HCT116 (cell line): ENCODE results near the gene LIPH. TPM values are rescaled to one million over a fixed set of nuclear protein-coding genes. Genes with fewer than 3 reads are reported as not detected.
A peak's percentile ranks its signal among the peaks of the same experiment; 100 is the strongest.

ENCODE experiments used
- ATAC-seq: fragments of 200-7000 bp; cut with Tn5 transposase; 2 replicates; pipeline ENCODE4 v1.9.1; 2020; ENCODE audit warnings: mild to moderate bottlenecking, moderate library complexity
- BruUV-seq: library from RNA; stranded (reverse); fragments of 400-500 nt; replicated peaks from 2 replicates; lab custom pipeline; 2021; lab: Mats Ljungman, UMichigan
- CTCF ChIA-PET: fragments of 300-600 bp; sonication (Branson Sonifier 250); formaldehyde crosslinking; loops from one replicate; lab custom pipeline; 2021; ENCODE audit warnings: antibody characterized with exemption; lab: Charles Lee
- POLR2A ChIA-PET: fragments of 300-600, 350-600 bp; sonication (Branson Sonifier 250); formaldehyde crosslinking; loops from one replicate; lab custom pipeline; 2021; ENCODE audit warnings: antibody characterized with exemption; lab: Charles Lee
- RAD21 ChIA-PET, 2 experiments: fragments of 300-600 bp; sonication (Branson Sonifier 250); formaldehyde crosslinking; loops; one replicate each; lab custom pipeline; 2023; ENCODE audit warnings: low total read pairs in 2 of 2; ENCODE audit not compliant: uncharacterized antibody in 2 of 2, unreplicated experiment in 2 of 2, low non-redundant PET in 1 of 2; lab: Charles Lee
- DNase-seq: peaks from one replicate; pipeline ENCODE4 v3.0.0-alpha.2; 2010; ENCODE audit warnings: low read depth, low spot score
- H2AFZ ChIP-seq: fragments of 200-600 bp; shearing (Covaris generic), sonication (generic); 2 replicates; pipeline ENCODE4 v1.6.1; 2017; ENCODE audit warnings: low read depth, mixed run types, mixed read lengths, antibody characterized with exemption, low read length; ENCODE audit not compliant: poor library complexity, severe bottlenecking
- H3K27ac ChIP-seq: 2 replicates; pipeline ENCODE4 v1.5.1; 2012; ENCODE audit warnings: low read depth, low read length
- H3K27me3 ChIP-seq: fragments of 200-600 bp; sonication (generic); 2 replicates; pipeline ENCODE4 v1.6.1; 2016; ENCODE audit warnings: mixed run types, low read length, mixed read lengths; ENCODE audit not compliant: insufficient read depth
- H3K36me3 ChIP-seq, 2 experiments: fragments of 200-500 bp in 1 of 2; fragments of 200-600 bp in 1 of 2; sonication (Bioruptor generic) in 1 of 2; sonication (generic) in 1 of 2; 2 replicates each; pipeline versions ENCODE4 v1.5.1 to v1.6.1; 2014 to 2016; ENCODE audit warnings: low read length in 2 of 2, inconsistent platforms in 1 of 2, mixed read lengths in 1 of 2, mixed run types in 1 of 2; ENCODE audit not compliant: insufficient read depth in 2 of 2, control insufficient read depth in 1 of 2
- H3K4me1 ChIP-seq, 2 experiments: fragments of 200-600 bp in 1 of 2; sonication (generic) in 1 of 2; 2 replicates each; pipeline versions ENCODE4 v1.5.1 to v1.6.1; 2012 to 2017; ENCODE audit warnings: low read length in 2 of 2, inconsistent platforms in 1 of 2, mild to moderate bottlenecking in 1 of 2, mixed read lengths in 1 of 2, mixed run types in 1 of 2, moderate library complexity in 1 of 2; ENCODE audit not compliant: insufficient read depth in 2 of 2, control insufficient read depth in 1 of 2
- H3K4me2 ChIP-seq: fragments of 200-600 bp; sonication (generic); 2 replicates; pipeline ENCODE4 v1.6.1; 2017; ENCODE audit warnings: mixed run types, low read length, mixed read lengths
- H3K4me3 ChIP-seq, 2 experiments: fragments of 200-600 bp in 1 of 2; sonication (generic) in 1 of 2; replicated peaks in 1 of 2; 2 replicates each; pipeline ENCODE4 v1.5.1; 2011 to 2016; ENCODE audit warnings: low read length in 2 of 2, control low read depth in 1 of 2, low read depth in 1 of 2, mild to moderate bottlenecking in 1 of 2, mixed read lengths in 1 of 2, mixed run types in 1 of 2
- H3K79me2 ChIP-seq: fragments of 200-600 bp; sonication (generic); 2 replicates; pipeline ENCODE4 v1.6.1; 2017; ENCODE audit warnings: mild to moderate bottlenecking, mixed run types, low read length, moderate library complexity, mixed read lengths; ENCODE audit not compliant: insufficient read depth
- H3K9ac ChIP-seq: fragments of 200-600 bp; sonication (generic); 2 replicates; pipeline ENCODE4 v1.6.1; 2016; ENCODE audit warnings: low read length, mixed read lengths
- H3K9me2 ChIP-seq: fragments of 200-600 bp; sonication (generic), shearing (Covaris generic); 2 replicates; pipeline ENCODE4 v1.6.1; 2017; ENCODE audit warnings: mixed run types, mild to moderate bottlenecking, moderate library complexity; ENCODE audit not compliant: insufficient read depth
- H3K9me3 ChIP-seq, 2 experiments: fragments of 200-500 bp in 1 of 2; fragments of 200-600 bp in 1 of 2; sonication (Bioruptor generic) in 1 of 2; sonication (generic) in 1 of 2; 2 replicates each; pipeline ENCODE4 v1.6.1; 2014 to 2017; ENCODE audit warnings: low read length in 2 of 2, mixed read lengths in 2 of 2, inconsistent platforms in 1 of 2, low read depth in 1 of 2, mild to moderate bottlenecking in 1 of 2, mixed run types in 1 of 2, moderate library complexity in 1 of 2; ENCODE audit not compliant: control insufficient read depth in 1 of 2, insufficient read depth in 1 of 2
- H4K20me1 ChIP-seq: fragments of 200-600 bp; sonication (generic), shearing (Covaris generic); 2 replicates; pipeline ENCODE4 v1.6.1; 2017; ENCODE audit warnings: mixed run types, mild to moderate bottlenecking, moderate library complexity; ENCODE audit not compliant: insufficient read depth
- CBX3 ChIP-seq: IDR thresholded peaks from 2 replicates; pipeline ENCODE4 v1.6.1; 2012; ENCODE audit warnings: low read depth
- CEBPB ChIP-seq: IDR thresholded peaks from 2 replicates; pipeline ENCODE4 v1.6.1; 2012; ENCODE audit warnings: low read depth
- EGR1 ChIP-seq: IDR thresholded peaks from 2 replicates; pipeline ENCODE4 v1.6.1; 2012; ENCODE audit warnings: low read depth
- ELF1 ChIP-seq: IDR thresholded peaks from 2 replicates; pipeline ENCODE4 v1.6.1; 2012; ENCODE audit warnings: low read depth, borderline replicate concordance
- EZH2 ChIP-seq: fragments of 200-600 bp; sonication (generic); IDR thresholded peaks from 2 replicates; pipeline ENCODE4 v1.6.1; 2017; ENCODE audit warnings: antibody characterized with exemption, mixed run types
- JUND ChIP-seq: IDR thresholded peaks from 2 replicates; pipeline ENCODE4 v1.6.1; 2012
- MAX ChIP-seq: IDR thresholded peaks from 2 replicates; pipeline ENCODE4 v1.6.1; 2012
- POLR2AphosphoS5 ChIP-seq: IDR thresholded peaks from 2 replicates; pipeline ENCODE4 v1.6.1; 2011; ENCODE audit warnings: mild to moderate bottlenecking, low read depth, low read length, moderate library complexity
- RAD21 ChIP-seq: IDR thresholded peaks from 2 replicates; pipeline ENCODE4 v1.6.1; 2012; ENCODE audit warnings: low read depth, mild to moderate bottlenecking
- REST ChIP-seq: IDR thresholded peaks from 2 replicates; pipeline ENCODE4 v1.6.1; 2012; ENCODE audit warnings: low read depth
- SP1 ChIP-seq: IDR thresholded peaks from 2 replicates; pipeline ENCODE4 v1.6.1; 2012; ENCODE audit warnings: low read depth
- SRF ChIP-seq: IDR thresholded peaks from 2 replicates; pipeline ENCODE4 v1.6.1; 2012; ENCODE audit warnings: low read depth
- TCF7L2 ChIP-seq: IDR thresholded peaks from 2 replicates; pipeline ENCODE4 v1.7.0; 2011; ENCODE audit warnings: borderline replicate concordance, inconsistent platforms; ENCODE audit not compliant: insufficient read depth, insufficient read length; ENCODE audit errors: extremely low read depth
- ZFX ChIP-seq: fragments of 450-650 bp; IDR thresholded peaks from 2 replicates; pipeline ENCODE4 v1.6.1; 2017
- ZNF274 ChIP-seq: fragments of 200-500 bp; sonication (Bioruptor generic); IDR thresholded peaks from 2 replicates; pipeline ENCODE4 v1.6.1; 2014; ENCODE audit warnings: mild to moderate bottlenecking, low read depth, low read length, inconsistent platforms
- intact Hi-C: fragments of 100-400 bp; cut with micrococcal nuclease; formaldehyde crosslinking; loops from 2 replicates; pipeline ENCODE4 v1.10.0; 2022
- total RNA-seq: library from RNA; stranded (reverse); gene quantifications from one replicate; pipeline ENCODE4 v1.2.1, GENCODE V29; 2021; ENCODE audit not compliant: unreplicated experiment

LIPH gene
- total RNA-seq, 1 experiment from 2014 or later = 13.7 TPM

GRCh38 chr3:185537369-185537970 lies 14.9 kb downstream of the LIPH start (continued):
- TF ChIP-seq ELF1 (peak; percentile 79; the same call in 1 of the 2 replicates), TCF7L2 (peak; percentile 76), SP1 (peak; percentile 93), MAX (peak; percentile 98), EZH2 (no peak), CEBPB (peak; percentile 100), CBX3 (peak; percentile 99)

GRCh38 chr3:185534511-185534910 lies 17.9 kb downstream of the LIPH start:
- TF ChIP-seq POLR2AphosphoS5 = no peak
- no peak for TF ChIP-seq SRF
- no peak for TF ChIP-seq CBX3
- no peak for TF ChIP-seq MAX
- TF ChIP-seq JUND = no peak
- no peak for TF ChIP-seq EGR1
- no peak for TF ChIP-seq ZNF274
- TF ChIP-seq ELF1 = no peak
- TF ChIP-seq RAD21 = no peak
- no peak for TF ChIP-seq REST
- no peak for TF ChIP-seq ZFX
- TF ChIP-seq SP1 = no peak
- TF ChIP-seq, all 23 proteins: peak for 0
- ChIA-PET RAD21 (no interaction called here), POLR2A (no interaction called here), CTCF (interaction anchor here (1.5 kb wide), 1 partner anchor 25 kb away, joined by 3 read pairs; no protein-coding TSS in a partner anchor)
- Histone ChIP-seq H3K4me3 (no peak overlapping the region), H3K27me3 (no peaks in the 10 kb centered on the region), H3K36me3 (no peaks in the 10 kb centered on the region), H4K20me1 (no peaks in the 10 kb centered on the region), H3K9me3 (no peaks in the 10 kb centered on the region), H3K9me2 (no peaks in the 10 kb centered on the region), H3K79me2 (no peaks in the 10 kb centered on the region), H2AFZ (no peak overlapping the region), H3K9ac (no peak overlapping the region), H3K4me1 (peaks cover 20 to 26% of the 10 kb centered on the region in 2 experiments), H3K27ac (no peak overlapping the region), H3K4me2 (no peak overlapping the region)
- DNase-seq = no peak
- no peak for ATAC-seq
- BruUV-seq = no TSS peak
- intact Hi-C loops = no loop called here
